ENCODE results near the gene CTAG1B. TPM values are rescaled to one million over a fixed set of nuclear protein-coding genes. Genes with fewer than 3 reads are reported as not detected.
"Not testable (repeated sequence)": the region's sequence is repeated elsewhere in the genome, so short reads cannot be mapped to it uniquely, and the experiment has no call there.

The CTAG1B gene
- total RNA-seq, 1 experiment from 2014 or later, result not detected

DNA sequence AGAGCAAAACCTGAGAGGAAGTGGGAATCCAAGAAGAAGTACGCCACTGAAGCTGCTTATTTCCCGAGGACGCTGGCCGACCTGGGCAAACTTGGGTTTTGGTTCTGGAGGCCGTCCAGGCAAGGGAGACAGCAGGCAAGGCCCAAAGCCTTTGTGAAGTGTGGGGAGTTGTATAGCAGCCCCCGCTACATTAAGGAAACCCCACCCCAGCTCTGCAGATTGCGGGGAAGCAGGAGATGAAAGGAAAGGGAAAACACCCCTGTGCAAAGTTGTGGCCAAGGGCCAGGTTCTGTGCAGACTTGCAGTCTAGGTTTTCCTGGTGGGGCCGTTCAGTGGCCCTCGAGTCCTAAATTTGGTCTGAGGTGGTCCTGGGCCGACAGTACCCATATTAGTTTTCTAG, 46.0 kb downstream of the CTAG1B start:
- BruUV-seq (replicated peaks); CTCF ChIA-PET; ATAC-seq: not testable (repeated sequence)

DNA sequence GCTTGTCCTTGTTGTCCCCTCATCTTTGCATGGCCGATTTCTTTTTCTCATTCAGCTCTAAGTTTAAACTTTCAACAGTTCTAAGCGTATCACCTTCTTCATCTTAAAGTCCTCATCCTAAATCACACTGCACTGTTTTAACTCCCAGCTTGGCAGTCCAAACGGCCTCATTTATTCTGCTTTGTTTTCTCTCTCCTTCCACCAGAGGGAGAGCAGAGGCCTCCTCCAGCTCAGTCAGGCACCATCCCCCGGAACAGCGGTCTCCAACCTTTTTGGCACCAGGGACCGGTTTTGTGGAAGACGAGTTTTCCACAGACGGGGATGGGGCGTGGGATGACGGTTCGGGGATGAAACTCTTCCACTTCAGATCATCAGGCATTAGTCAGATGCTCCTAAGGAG, 48.7 kb downstream of the CTAG1B start:
- POLR2A ChIA-PET; H3K36me3 ChIP-seq (ENCODE audit: control insufficient read depth, insufficient read depth, low read length); BruUV-seq (replicated peaks); H3K4me3 ChIP-seq (ENCODE audit: low read depth in 2 of 2, low read length in 2 of 2); in situ Hi-C loops (cut with HindIII; ENCODE audit: low pct_unique_long_range_greater_than_20kb, low sequenced_read_pairs); H3K27ac ChIP-seq (ENCODE audit: low read length); H3K4me1 ChIP-seq (ENCODE audit: control insufficient read depth, insufficient read depth, low read length); intact Hi-C loops (cut with micrococcal nuclease; ENCODE audit: unreplicated experiment); CTCF ChIA-PET; H3K27me3 ChIP-seq (ENCODE audit: control insufficient read depth, insufficient read depth, low read length); DNase-seq (ENCODE audit: low read depth, low spot score); H3K9me3 ChIP-seq (ENCODE audit: control insufficient read depth, insufficient read depth, low read depth, low read length): not testable (repeated sequence)
- ATAC-seq, result peak; percentile 72

More for the DNA sequence above, 46.0 kb downstream of the CTAG1B start:
- DNase-seq (ENCODE audit: low read depth, low spot score); H3K27ac ChIP-seq (ENCODE audit: low read length); H3K4me1 ChIP-seq (ENCODE audit: control insufficient read depth, insufficient read depth, low read length); H3K4me3 ChIP-seq (ENCODE audit: low read depth in 2 of 2, low read length in 2 of 2); POLR2A ChIA-PET; H3K36me3 ChIP-seq (ENCODE audit: control insufficient read depth, insufficient read depth, low read length); H3K27me3 ChIP-seq (ENCODE audit: control insufficient read depth, insufficient read depth, low read length); H3K9me3 ChIP-seq (ENCODE audit: control insufficient read depth, insufficient read depth, low read depth, low read length); in situ Hi-C loops (cut with HindIII; ENCODE audit: low pct_unique_long_range_greater_than_20kb, low sequenced_read_pairs); intact Hi-C loops (cut with micrococcal nuclease; ENCODE audit: unreplicated experiment): not testable (repeated sequence)

Other genes with a start within 250 kb of the CTAG1B start
- gene FLNA, start 244.6 kb downstream of the CTAG1B start, total RNA-seq (2021; ENCODE audit: unreplicated experiment), result 920 TPM
- gene EMD, start 240.0 kb downstream of the CTAG1B start, total RNA-seq (2021; ENCODE audit: unreplicated experiment), result 178 TPM
- 2,466 TPM for gene RPL10, start 220.9 kb downstream of the CTAG1B start, total RNA-seq (2021; ENCODE audit: unreplicated experiment)
- gene DNASE1L1, start 210.0 kb downstream of the CTAG1B start, total RNA-seq (2021; ENCODE audit: unreplicated experiment), result 60.4 TPM
- 113 TPM for gene TAFAZZIN, start 207.7 kb downstream of the CTAG1B start, total RNA-seq (2021; ENCODE audit: unreplicated experiment)
- gene ATP6AP1, start 190.6 kb downstream of the CTAG1B start, total RNA-seq (2021; ENCODE audit: unreplicated experiment), result 221 TPM
- 317 TPM for gene GDI1, start 182.1 kb downstream of the CTAG1B start, total RNA-seq (2021; ENCODE audit: unreplicated experiment)
- 225 TPM for gene FAM50A, start 175.1 kb downstream of the CTAG1B start, total RNA-seq (2021; ENCODE audit: unreplicated experiment)
- gene PLXNA3, start 161.0 kb downstream of the CTAG1B start, total RNA-seq (2021; ENCODE audit: unreplicated experiment), result 128 TPM
- gene LAGE3, start 140.0 kb downstream of the CTAG1B start, total RNA-seq (2021; ENCODE audit: unreplicated experiment), result 175 TPM
- gene UBL4A, start 132.7 kb downstream of the CTAG1B start, total RNA-seq (2021; ENCODE audit: unreplicated experiment), result 65.4 TPM
- 64.1 TPM for gene SLC10A3, start 128.7 kb downstream of the CTAG1B start, total RNA-seq (2021; ENCODE audit: unreplicated experiment)
- gene FAM3A, start 103.0 kb downstream of the CTAG1B start, total RNA-seq (2021; ENCODE audit: unreplicated experiment), result 88.8 TPM
- gene G6PD, start 72.4 kb downstream of the CTAG1B start, total RNA-seq (2021; ENCODE audit: unreplicated experiment), result 615 TPM
- gene IKBKG, start 71.7 kb downstream of the CTAG1B start, total RNA-seq (2021; ENCODE audit: unreplicated experiment), result 76.3 TPM
- gene CTAG1A, start 34.1 kb downstream of the CTAG1B start, total RNA-seq (2021; ENCODE audit: unreplicated experiment), result not detected
- not detected for gene CTAG2, start 34.3 kb upstream of the CTAG1B start, total RNA-seq (2021; ENCODE audit: unreplicated experiment)
- 8.2 TPM for gene GAB3, start 131.8 kb upstream of the CTAG1B start, total RNA-seq (2021; ENCODE audit: unreplicated experiment)
- gene DKC1, start 143.6 kb upstream of the CTAG1B start, total RNA-seq (2021; ENCODE audit: unreplicated experiment), result 179 TPM
- gene MPP1, start 186.2 kb upstream of the CTAG1B start, total RNA-seq (2021; ENCODE audit: unreplicated experiment), result 89.3 TPM
- gene SMIM9, start 215.4 kb upstream of the CTAG1B start, total RNA-seq (2021; ENCODE audit: unreplicated experiment), result not detected